DMS 273 (cell line): Measurements from ENCODE around the gene PSMF1.

Experiments
- DNase-seq: peaks from one replicate; lab custom pipeline; 2025; ENCODE audit not compliant: unreplicated experiment; lab: John Stamatoyannopoulos, UW

PSMF1 gene

GRCh38 chr20:1187605-1188171 is 69.3 kb downstream of the PSMF1 start:
- peak; percentile 30 for DNase-seq

GRCh38 chr20:1188347-1188746 is 69.9 kb downstream of the PSMF1 start:
- no peak for DNase-seq

DNA sequence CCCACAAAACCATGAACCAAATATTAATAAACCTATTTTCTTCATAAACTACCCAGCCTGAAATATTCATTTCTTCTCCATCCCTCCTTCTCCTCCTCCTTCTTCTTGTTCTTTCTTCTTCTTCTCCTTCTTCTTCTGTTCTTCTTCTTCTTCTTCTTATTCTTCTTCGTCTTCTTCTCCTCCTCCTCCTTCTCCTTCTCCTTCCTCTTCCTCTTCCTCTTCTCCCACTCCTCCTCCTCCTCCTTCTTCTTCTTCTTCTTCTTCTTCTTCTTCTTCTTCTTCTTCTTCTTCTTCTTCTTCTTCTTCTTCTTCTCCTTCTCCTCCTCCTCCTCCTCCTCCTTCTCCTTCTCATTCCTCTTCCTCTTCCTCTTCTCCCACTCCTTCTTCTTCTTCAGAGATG is 71.4 kb downstream of the PSMF1 start:
- DNase-seq: no peak

- DNase-seq: no peak
Observed at GRCh38 chr20:1190847-1191246, 72.4 kb downstream of the PSMF1 start.

DNA sequence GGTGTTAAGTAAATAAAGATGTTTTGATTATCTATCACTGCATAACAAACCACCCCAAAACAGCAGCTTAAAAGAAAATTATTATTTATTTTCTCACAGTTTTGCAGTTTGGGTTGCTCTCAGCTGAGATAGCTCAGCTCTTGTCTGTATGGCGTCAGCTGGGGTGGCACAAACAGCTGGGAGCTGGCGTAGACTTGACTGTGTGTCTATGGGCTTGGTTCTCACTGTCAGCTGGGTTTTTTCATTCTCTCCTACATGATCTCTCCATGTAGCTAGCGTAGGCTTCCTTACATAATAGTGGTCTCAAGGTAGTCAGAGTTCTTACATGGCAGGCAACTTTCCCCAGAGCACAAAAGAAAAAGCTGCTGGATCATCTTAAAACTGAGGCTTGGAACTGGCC is 72.9 kb downstream of the PSMF1 start:
- no peak for DNase-seq

DNA sequence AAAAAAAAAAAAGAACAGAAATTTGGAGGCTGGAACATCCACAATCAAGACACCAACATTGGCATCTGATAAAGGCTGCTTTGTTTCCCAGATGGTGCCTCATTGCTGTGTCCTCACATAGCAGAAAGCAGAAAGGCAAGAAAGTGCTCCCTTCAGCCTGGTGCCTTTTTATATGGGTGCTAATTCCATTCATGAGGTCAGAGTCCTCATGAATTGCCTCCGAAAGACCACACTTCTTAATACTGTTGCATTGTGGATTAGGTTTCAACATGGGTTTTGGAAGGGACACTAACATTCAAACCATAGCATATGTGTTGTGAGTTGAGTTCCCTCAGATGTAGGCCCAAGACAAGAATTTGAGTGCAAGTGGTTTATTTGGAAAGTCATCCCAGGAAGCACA is 76.8 kb downstream of the PSMF1 start:
- DNase-seq: no peak

- DNase-seq: no peak
Observed at GRCh38 chr20:1196634-1197033, 78.2 kb downstream of the PSMF1 start.

GRCh38 chr20:1197801-1198200 is 79.4 kb downstream of the PSMF1 start:
- DNase-seq: no peak

GRCh38 chr20:1198751-1199150 is 80.3 kb downstream of the PSMF1 start:
- no peak for DNase-seq

DNA sequence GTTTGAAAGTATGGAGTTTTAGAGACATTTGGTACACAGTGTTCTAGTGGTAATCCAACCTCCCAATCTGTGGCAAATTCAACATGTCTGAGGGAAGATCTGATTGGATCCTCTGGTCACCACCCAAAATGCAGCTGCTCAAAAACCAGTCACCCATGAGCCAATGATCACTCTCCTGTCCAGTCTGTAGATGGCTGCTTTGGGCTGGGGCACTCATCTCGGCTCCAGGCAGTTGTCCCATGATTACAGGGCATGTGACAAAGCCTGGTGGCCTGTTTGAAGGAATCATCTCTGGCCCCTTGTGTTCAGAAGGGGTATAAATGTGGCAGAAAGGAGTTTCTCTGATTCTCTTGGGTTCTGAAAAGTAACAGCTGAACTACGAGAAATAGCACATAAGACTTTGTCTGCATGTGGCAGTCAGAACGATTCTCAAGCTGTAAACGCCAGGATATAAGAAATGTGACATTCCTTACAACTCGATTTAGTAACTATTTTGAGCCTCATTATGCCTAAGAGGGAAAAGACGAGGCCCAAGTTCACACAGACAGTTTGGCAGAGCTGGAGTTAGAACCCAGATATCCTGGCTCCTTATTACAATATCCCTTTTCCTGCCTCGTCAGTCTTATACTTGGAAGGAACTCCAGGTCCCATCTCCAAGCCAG is 80.9 kb downstream of the PSMF1 start:
- DNase-seq: no peak

GRCh38 chr20:1199964-1200363 is 81.6 kb downstream of the PSMF1 start:
- no peak for DNase-seq

DNA sequence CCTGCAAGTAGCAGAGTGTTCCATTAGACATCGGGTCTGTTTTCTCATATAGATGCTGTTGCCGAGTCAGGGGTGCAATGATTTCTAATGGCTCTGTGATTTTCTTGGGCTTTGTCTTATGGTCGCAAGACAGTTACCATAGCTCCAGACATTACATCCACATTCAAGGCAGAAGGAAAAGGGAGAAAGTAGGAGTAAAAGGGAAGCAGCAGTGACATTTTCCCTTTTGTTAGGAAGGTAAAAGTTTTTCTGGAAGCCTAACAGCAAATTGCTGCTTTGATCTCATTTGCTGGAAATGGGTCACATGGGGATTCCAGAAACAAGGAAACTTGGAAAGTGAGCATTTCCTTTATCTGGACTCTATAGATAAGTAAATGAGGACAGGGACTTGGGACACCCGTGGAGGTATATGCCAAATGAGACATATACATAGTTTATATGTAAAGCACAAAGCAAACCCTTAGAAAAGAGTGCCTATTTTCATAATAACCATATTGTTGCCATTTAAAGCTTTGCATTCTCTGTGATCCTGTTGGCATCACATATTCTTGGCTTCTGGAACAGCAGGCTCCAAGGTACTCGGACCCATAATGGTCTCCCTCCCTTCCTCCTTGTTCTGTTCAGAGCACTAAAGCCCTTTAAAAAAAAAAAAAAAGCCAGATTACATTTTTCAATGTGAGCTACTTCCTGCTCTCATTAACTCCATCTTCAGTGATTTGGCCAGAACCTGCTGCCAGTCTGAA is 84.5 kb downstream of the PSMF1 start, which contains the start of gene C20orf202:
TSS of gene C20orf202 (plus strand) at position 693 of the 743 bp plus-strand sequence. CDS start 132 bp downstream, outside the sequence.
- no peak for DNase-seq

DNA sequence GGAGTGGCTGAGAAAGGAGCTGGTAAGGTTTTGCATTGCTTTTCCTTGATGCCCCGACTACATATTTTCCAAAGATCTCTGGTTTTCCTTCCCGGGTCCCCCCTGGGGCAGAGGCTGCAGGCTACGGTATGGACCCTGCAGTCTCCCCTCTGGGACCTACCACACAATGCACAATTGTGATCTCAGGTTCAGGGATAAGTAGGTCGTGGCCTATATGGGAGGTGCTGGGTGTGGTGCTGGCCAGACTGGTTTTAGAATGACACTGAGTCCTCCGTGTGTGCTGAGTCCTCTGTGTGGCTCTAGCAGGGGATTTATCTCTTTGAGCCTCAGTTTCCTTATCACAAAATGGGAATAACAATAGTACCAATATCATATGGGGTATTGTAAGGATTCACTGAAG is 85.2 kb downstream of the PSMF1 start:
- no peak for DNase-seq

- no peak for DNase-seq
Observed at GRCh38 chr20:1204113-1204512, 85.7 kb downstream of the PSMF1 start.

DNA sequence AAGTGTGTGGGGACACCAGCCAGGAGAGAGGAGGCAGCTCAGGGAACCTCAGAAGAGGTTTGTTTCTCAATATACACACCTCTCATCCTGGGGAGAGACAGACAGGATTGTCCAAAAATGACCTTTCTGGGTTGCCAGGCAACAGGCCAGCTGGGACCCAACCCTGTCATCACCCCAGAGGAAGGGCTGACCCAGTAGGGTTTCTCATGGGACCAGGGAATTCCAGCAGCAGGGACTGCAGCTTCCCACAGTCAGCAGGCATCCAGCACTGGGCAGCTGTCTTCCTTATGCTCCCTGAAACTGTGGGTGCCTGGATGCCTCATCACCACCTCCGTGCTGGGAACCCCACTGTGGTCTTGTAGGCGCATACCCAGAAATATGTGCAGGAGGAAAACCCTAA is 86.2 kb downstream of the PSMF1 start:
- DNase-seq: no peak

GRCh38 chr20:1205802-1206201 is 87.4 kb downstream of the PSMF1 start:
- DNase-seq: no peak

GRCh38 chr20:1206366-1207148 is 88.2 kb downstream of the PSMF1 start:
- no peak for DNase-seq

- DNase-seq: no peak
Observed at GRCh38 chr20:1207293-1207878, 89.0 kb downstream of the PSMF1 start.

DNA sequence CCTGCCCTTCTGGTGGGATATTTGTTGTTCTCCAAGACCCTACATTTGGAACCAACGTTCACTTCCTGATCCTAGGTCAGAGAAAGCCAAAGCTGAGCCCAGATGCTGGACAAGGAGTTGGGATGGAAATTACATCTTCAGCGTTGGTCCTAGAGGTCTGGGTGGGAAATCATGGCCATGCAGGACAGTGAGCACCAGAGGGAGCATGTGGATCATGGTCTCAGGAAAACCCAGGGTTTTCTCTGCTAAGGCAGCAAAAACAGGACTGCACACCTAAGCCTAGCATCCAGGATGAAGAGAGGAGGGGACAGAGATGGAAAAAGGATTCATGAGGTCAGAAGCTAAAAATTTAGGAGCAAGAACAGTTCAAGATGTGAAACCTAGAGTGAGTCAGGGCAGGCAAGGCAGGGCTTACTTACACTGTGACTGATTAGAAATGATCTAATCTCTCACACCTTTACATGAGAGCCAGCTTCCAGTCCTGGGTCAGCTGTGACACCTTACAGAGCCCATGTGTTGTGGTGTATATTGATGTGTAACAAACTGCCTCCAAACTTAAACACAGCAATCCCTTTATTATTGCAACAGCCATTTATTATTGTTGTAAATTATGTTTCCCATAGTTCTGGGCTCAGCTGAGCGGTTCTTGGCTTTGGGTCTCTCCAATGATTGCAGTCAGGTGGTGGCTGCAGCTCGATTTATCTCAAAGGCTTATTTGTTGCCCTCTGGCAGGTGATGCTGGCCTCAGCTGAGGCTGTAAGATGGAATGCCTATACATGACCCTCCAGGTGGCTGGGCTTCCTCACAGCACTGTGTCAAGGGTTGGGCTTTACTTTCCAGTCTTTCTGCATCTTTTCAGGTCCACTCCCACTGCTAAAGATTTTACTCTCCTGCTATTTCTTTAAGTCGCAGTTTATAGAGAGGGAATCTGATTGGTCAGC is 91.3 kb downstream of the PSMF1 start:
- DNase-seq: no peak

- no peak for DNase-seq
Observed at GRCh38 chr20:1210501-1210900, 92.1 kb downstream of the PSMF1 start.
